ENCODE results near the gene AFP. TPM values are rescaled to one million over a fixed set of nuclear protein-coding genes. Genes with fewer than 3 reads are reported as not detected.

Gene AFP
- total and polyA plus RNA-seq, 2 of the 4 experiments (the other 2 are of a cell fraction), result 0.87 to 1.3 TPM

- no peak overlapping the region for H4K5ac ChIP-seq (ENCODE audit: low read depth, low read length)
- H2AK9ac ChIP-seq (replicated peaks; ENCODE audit: low read depth, low read length, poor library complexity), result no peak overlapping the region
- no peak overlapping the region for H3K9ac ChIP-seq (ENCODE audit: low read depth, low read length)
- intact Hi-C loops (cut with micrococcal nuclease), result no loop called here
- H3K14ac ChIP-seq (replicated peaks; ENCODE audit: low read depth, low read length), result no peak overlapping the region
- H3K4me2 ChIP-seq (ENCODE audit: low read depth, low read length), result no peak overlapping the region
- dilution Hi-C loops (cut with HindIII; ENCODE audit: low sequenced_read_pairs, unreplicated experiment), result no loop called here
- H4K8ac ChIP-seq (ENCODE audit: low read depth in 2 of 2, low read length in 2 of 2), result no peak overlapping the region
- H3K27ac ChIP-seq (ENCODE audit: insufficient read depth, low read length), result no peak overlapping the region
- no peak overlapping the region for H2AK5ac ChIP-seq (ENCODE audit: low read depth, low read length)
- no peaks in the 10 kb centered on the region for H3K4me1 ChIP-seq (ENCODE audit: control insufficient read depth, insufficient read depth, low read length)
- H2AFZ ChIP-seq (replicated peaks; ENCODE audit: low read length, poor library complexity), result no peak overlapping the region
- no peaks in the 10 kb centered on the region for H3K79me1 ChIP-seq (ENCODE audit: low read depth in 1 of 2, low read length in 2 of 2)
- no TSS peak for BruUV-seq (replicated peaks)
- ATAC-seq (ENCODE audit: low read depth) (no peak), DNase-seq (no peak)
- ChIA-PET POLR2A (ENCODE audit: unreplicated experiment) (no interaction called here), CTCF (no interaction called here)
- no peaks in the 10 kb centered on the region for H3K9me1 ChIP-seq (ENCODE audit: insufficient read depth, low read length)
- H4K20me1 ChIP-seq (ENCODE audit: insufficient read depth, low read length), result no peaks in the 10 kb centered on the region
- no peak overlapping the region for H2BK120ac ChIP-seq (ENCODE audit: low read depth, low read length)
- no peaks in the 10 kb centered on the region for H3K27me3 ChIP-seq (ENCODE audit: control insufficient read depth, insufficient read depth, low read length)
- H3K18ac ChIP-seq (ENCODE audit: low read depth, low read length), result no peak overlapping the region
- H2BK5ac ChIP-seq (ENCODE audit: low read depth, low read length, poor library complexity, severe bottlenecking), result no peak overlapping the region
- H4K91ac ChIP-seq (ENCODE audit: insufficient read depth, low read depth, low read length), result no peak overlapping the region
- no peak overlapping the region for H3K4me3 ChIP-seq (ENCODE audit: insufficient read depth, low read depth, low read length)
- no peak overlapping the region for H3K23ac ChIP-seq (ENCODE audit: low read depth, low read length)
- no peaks in the 10 kb centered on the region for H3K9me3 ChIP-seq (ENCODE audit: control insufficient read depth, insufficient read depth, low read length)
- in situ Hi-C loops (cut with MboI; ENCODE audit: low sequenced_read_pairs), result no loop called here
- H2BK20ac ChIP-seq (ENCODE audit: low read depth, low read length), result no peak overlapping the region
- TF ChIP-seq CEBPB (IDR thresholded peaks at IDR 0.05; ENCODE audit: low read depth, low read length) (no peak), ELK1 (IDR thresholded peaks at IDR 0.05; ENCODE audit: borderline replicate concordance, low read depth, low read length) (no peak), MXI1 (IDR thresholded peaks at IDR 0.05; ENCODE audit: borderline replicate concordance, low read depth, low read length) (no peak), RAD21 (IDR thresholded peaks at IDR 0.05; ENCODE audit: low read length) (no peak), MAZ (IDR thresholded peaks at IDR 0.05; ENCODE audit: borderline replicate concordance, low read depth, low read length) (no peak), RFX5 (IDR thresholded peaks at IDR 0.05; ENCODE audit: low read depth, low read length) (no peak), SMC3 (IDR thresholded peaks at IDR 0.05; ENCODE audit: low read depth, low read length) (no peak), CTCF (conservative IDR thresholded peaks at IDR 0.05; ENCODE audit: low read depth, low read length) (no peak), USF2 (IDR thresholded peaks at IDR 0.05; ENCODE audit: low read depth, low read length) (no peak), RCOR1 (IDR thresholded peaks at IDR 0.05; ENCODE audit: insufficient replicate concordance, low read length) (no peak), NFE2L2 (IDR thresholded peaks at IDR 0.05; ENCODE audit: low read depth, low read length) (no peak), BHLHE40 (IDR thresholded peaks at IDR 0.05; ENCODE audit: low read depth, low read length) (no peak), MAFK (IDR thresholded peaks at IDR 0.05; ENCODE audit: low read depth, low read length) (no peak), POLR2A (IDR thresholded peaks at IDR 0.05; ENCODE audit: low read depth, low read length) (no peak), CHD1 (IDR thresholded peaks at IDR 0.05; ENCODE audit: low read depth, low read length) (no peak), FOS (IDR thresholded peaks at IDR 0.05; ENCODE audit: low read depth, low read length) (no peak)
- H3K4ac ChIP-seq (ENCODE audit: low read depth, low read length), result no peak overlapping the region
- H3K56ac ChIP-seq (ENCODE audit: extremely low read depth, insufficient read depth, low read length), result no peak overlapping the region
- no peaks in the 10 kb centered on the region for H3K36me3 ChIP-seq (ENCODE audit: control insufficient read depth, insufficient read depth, low read length)
- no peak overlapping the region for H2BK15ac ChIP-seq (ENCODE audit: low read depth, low read length)
Measured at GRCh38 chr4:73387552-73387951, 48.5 kb upstream of the AFP start.
